GM21723 (cell line): Measurements from ENCODE around the gene CACNB2.
"Not testable (repeated sequence)": the region's sequence is repeated elsewhere in the genome, so short reads cannot be mapped to it uniquely, and the experiment has no call there.

Experiments
- ATAC-seq: cut with Tn5 transposase; IDR thresholded peaks from one replicate; pipeline ENCODE4 v1.9.1; 2021; ENCODE audit warnings: mild to moderate bottlenecking, moderate library complexity; ENCODE audit not compliant: unreplicated experiment

The CACNB2 gene

DNA sequence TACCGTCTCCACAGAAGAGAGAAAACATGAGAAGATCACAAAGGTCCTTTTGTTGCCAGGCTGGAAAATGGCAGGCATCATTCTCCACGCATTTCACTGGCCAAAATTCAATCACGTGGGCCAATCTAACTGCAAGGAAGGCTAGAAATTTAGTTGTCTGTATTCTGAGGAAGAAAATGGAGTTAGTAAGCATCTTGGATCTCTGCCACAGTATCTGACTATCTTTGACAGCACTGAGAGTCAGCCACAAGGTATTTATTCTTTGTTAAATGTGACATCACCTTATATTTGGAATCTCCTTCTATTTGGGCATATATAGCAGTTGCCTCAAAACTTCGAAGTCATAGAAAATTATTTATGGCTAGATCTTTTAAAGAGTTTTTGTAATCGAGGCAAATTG is 297.3 kb downstream of the CACNB2 start:
- no peak for ATAC-seq

DNA sequence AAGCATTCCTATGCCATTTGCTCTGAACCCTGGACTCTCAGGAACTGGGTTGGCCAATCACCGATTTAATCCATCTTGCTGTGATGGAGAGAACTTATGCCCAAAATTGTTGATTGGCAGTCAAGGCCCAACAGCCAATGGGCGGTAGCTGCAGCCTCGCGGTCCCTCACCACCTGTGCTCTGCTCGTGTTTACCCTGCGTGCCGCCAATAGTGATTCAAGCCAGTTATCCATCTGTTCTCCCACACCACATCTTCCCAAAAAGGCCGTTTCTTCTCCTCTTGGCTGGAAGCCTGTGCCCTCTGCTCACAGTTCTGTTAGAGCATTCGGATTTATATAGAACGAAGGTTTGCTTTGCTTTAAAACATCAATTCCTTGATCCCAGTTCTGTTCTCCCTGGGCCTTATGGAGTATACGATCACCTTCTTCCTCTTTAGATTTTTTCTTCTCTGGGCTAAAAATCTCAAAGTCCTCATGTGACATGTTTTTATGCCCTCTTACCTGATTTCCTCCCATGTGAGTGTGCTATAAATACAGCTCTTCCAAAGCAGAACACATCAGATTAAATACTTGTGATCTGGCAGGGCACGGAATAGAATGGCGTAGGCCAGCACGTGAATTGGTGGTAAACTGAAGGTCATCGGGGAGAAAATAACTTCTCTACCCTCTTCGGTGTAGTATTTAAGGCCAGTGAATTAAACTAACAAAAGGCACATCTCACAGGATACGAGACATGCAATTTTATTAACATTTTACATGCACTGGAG is 298.3 kb downstream of the CACNB2 start:
- ATAC-seq: no peak

DNA sequence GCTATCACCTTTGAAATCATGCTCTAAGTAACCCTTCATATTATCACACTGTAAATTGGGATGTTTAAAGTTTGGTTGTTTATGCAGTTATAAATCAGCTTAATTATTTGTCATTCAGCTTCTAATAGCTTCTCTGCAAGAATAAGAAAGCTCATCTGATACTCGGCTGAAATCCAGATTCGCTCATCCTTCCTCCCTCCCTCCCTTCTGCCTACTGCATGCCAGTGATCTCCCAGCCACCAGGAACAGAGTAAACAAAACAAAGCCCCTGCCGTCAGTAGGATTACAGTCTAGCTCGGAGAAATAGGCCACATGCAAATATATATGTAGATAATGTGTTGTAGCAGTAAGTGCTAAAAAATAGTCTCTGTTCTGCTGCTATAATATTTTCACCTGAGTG is 299.4 kb downstream of the CACNB2 start:
- ATAC-seq: no peak

GRCh38 chr10:18445635-18446034 is 305.4 kb downstream of the CACNB2 start:
- ATAC-seq: not testable (repeated sequence)

DNA sequence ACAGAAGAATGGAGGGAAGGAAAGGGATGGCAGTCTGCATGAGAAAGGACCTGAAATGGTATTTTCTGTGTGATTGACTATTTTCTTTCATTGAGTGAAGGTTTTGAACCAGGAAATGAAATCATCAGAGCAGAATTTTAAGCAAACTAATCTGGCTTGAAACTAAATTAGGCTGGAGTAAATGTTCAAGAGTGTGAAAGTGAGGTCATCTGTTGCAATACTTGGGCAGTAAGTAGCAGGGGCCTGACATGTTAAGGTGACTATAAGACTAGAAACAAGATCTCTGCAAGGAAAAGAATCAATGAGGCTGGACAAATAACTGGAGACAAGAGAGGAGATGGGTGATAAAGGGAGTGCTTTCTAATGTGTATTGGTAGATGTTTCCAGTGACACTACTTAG is 306.0 kb downstream of the CACNB2 start:
- no peak for ATAC-seq

DNA sequence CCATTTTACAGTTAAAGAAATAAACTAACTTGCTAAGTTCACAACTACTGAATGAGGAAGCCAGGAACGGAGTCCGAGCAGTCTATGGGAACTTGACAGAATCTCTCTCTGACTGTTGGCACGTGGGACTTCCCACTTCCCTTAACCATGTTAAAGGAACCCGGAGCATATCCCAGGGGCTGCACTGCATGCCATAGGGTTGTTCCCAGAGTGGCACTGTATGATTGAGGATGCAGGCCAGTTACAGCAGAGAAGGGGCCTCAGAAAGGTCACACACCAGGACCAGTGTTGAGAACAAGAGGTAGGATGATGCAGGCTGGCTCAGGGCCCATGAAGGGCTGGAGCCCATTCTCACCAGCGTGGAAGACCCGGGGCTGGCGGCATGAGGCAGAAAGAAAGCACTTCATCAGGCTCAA is 309.4 kb downstream of the CACNB2 start:
- peak; percentile 45 for ATAC-seq

DNA sequence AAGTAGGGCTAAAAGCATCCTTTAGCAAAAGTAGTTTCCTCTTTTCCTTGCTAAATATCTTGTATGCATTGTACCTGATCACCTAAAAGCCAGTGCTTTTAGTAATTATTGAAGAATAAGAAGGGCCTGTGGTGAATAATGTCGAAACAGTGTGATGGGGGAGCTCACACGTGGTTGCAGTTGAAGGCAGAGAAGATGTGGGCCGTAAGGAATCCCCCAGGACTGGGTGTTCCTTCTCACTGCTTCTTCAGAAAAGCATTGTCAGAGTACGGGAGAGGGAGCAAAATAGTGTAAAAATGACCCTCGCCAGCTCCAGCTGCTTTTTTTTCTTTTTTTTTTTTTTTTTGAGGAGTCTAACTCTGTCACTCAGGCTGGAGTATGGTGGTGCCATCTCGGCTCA is 310.1 kb downstream of the CACNB2 start:
- peak; percentile 41 for ATAC-seq

DNA sequence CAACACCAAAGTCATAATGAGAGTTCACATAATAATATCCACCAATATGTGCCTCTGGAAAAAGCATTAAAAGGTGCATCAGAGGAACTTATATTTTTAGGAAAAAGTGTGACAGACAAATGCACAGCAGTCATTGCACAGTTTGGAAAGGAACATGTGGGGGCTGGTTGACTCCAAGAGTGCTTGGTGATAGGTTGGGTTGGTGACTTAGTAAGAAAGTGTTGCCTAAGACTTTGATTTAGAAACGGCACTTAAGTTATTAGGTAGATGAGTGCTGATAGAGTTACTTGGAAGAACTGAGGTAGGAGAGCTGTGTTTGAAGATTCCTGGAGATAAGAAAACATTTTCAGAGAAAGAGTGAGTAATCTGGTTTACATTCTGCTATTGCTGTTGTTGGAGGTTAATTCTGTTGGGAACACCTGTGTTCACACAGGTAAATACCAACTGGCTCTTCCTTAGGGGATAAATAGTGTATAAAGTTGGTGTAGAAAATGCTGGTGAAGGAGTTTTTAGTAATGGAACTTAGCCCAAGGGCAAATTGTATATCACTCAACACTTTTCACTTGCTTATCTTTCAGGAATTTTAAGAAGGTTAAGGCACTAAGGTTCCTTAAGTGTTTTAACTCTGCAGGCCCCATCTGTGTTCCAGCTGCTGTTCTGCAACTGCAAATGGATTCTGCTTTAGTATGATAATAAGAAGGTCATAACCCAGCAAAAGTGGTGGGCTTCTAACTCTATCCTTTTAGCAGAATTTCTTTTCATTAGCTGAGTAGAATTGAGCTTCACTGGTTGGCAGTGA is 315.1 kb downstream of the CACNB2 start:
- ATAC-seq: no peak

DNA sequence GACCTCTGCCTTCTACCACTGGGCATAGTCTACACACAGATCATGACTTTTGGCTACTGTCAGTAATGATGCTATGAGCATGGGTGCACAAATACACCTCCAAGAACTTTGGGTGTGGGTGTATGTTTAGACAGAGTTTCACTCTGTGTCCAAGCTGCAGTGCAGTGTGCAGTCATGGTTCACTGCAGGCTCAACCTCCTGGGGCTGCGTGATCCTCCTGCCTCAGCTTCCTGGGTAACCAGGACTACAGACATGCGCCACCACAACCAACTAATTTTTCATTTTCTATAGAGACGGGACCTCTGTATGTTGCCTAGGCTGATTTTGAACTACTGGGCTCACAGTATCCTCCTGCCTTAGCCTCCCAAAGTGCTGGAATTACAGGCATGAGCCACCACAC is 316.8 kb downstream of the CACNB2 start:
- ATAC-seq: peak; percentile 99

DNA sequence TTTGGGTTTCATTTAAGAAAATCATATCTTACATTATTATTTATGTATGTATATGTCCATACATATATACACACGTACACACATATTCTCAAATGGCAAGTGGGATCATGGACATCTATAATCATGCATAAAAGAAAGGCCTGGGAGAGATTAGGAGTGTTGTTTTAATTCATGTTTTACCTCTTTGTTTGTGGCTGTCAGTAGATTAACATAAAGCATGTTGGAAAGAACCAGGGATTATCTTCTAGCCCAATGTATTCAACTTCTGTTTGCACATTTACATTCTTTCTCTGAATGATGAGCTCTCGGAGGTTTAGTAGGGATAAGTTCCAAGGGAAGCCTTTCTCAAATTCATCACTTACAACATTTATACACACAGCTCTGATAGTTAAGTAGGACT is 319.8 kb downstream of the CACNB2 start:
- ATAC-seq: no peak

DNA sequence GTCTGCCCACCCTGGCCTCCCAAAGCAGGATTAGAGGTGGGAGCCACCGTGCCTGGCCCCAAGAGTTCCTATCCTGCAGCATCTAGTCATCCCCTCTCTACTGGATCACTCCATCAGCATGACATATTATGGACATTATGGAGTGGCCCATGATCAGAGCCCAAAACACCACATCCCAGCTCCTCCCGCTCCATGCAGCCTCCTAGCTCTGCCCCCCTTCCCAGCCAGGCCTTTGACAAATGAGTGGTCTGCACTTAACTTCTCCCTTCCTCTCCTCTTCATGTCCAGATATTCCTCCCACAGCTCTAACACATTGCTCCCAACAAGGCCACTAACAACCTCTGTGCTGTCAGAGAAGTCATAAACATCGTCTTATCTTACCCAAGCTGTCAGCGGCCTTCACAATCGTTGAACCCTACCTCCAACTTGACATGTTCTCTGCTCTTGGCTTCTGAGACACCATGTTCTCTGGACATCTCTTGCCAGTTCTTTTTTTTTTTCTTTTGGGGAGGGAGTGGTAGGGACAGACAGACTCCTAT is 323.5 kb downstream of the CACNB2 start:
- no peak for ATAC-seq

GRCh38 chr10:18469125-18469524 is 328.9 kb downstream of the CACNB2 start:
- no peak for ATAC-seq

DNA sequence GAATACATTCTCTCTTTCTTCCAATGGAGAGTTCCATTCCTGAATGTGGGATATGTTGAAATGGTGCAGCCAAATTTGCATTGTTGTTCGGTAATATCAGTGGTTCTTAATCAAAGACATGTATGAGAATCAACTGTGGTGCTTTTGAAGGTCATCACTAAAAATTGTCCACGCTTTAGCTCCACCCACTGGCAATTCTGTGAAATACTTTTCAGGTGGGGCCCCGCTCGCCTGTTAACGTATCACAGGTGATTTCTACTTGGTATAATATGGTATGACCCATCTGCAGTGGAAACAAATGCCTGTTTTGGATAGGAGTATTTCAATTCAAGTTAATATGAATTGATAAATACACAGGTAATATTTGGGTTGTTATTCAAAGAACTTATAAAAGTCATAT is 332.8 kb downstream of the CACNB2 start:
- ATAC-seq: no peak

- no peak for ATAC-seq
Observed at GRCh38 chr10:18473424-18474117, 333.3 kb downstream of the CACNB2 start.

GRCh38 chr10:18474118-18474455 is 333.9 kb downstream of the CACNB2 start:
- no peak for ATAC-seq

DNA sequence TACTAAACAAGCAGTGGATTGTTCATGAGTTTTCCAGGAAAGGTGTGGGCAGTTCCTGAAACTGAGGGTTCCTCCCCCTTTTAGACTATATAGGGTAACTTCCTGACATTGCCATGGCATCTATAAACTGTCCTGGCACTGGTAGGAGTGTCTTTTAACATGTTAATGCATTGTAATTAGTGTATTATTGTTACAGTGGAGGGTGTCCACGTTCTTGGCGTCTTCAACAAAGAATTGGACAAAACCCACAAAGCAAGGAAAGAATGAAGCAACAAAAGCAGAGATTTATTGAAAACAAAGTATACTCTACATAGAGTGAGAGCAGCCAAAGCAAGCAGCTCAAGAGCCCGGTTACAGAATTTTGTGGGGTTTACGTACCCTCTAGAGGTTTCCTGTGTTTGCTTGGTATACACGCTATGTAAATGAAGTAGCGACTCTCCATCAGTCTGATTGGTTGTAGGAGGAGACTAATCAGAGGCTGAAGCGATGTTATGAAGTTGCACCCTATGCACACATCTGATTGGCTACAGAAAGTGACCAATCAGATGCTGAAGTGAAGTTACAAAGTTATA is 335.9 kb downstream of the CACNB2 start:
- no peak for ATAC-seq

DNA sequence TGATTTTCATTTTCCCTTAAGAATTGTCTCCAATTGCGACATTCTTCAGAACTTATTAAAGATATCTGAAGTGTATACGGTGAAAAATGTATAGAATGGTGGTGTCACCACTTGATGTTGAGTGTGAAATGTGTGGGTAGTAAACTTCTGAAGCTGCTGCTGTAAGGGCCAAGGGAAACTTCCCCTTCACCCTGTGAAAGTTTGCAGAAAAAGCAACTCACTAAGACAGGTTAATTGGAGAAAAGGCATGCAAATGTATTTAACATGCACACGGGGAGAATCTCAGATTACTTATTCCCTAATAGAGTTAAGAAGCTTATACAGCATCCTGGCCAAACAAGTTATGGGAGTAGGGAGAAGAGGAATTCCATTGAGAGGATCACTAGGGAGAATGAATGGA is 338.1 kb downstream of the CACNB2 start:
- ATAC-seq: no peak

- ATAC-seq: no peak
Observed at GRCh38 chr10:18479502-18479901, 339.3 kb downstream of the CACNB2 start.

GRCh38 chr10:18483516-18484186 is 343.4 kb downstream of the CACNB2 start:
- ATAC-seq: no peak

DNA sequence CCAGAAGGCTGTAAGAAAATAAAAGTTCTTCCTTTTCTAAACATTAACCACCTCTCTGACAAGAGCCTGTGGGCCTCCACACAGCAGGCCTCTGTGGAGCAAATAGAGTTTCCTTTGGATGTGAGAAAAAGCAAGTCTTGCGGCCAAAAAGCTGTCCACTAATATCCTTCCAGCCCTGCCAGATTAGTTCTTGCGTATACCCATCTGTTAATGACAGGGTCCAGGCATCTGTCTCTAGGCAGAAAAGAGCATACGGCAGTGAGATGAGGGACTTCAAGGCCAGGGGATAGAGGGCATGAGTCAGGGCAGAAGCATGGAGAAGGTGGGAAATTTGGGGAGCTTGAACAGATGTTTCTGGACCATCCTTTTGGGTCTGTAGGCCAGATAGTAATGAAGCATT is 346.2 kb downstream of the CACNB2 start:
- ATAC-seq: no peak

- ATAC-seq: no peak
Observed at GRCh38 chr10:18490755-18491154, 350.5 kb downstream of the CACNB2 start.
